SK-N-MC (cell line): Measurements from ENCODE around the gene GAREM2.

ENCODE experiments used
- EZH2 ChIP-seq: fragments of 200-600 bp; sonication (generic); IDR thresholded peaks from one replicate; pipeline ENCODE4 v1.6.1; 2017; ENCODE audit warnings: antibody characterized with exemption
- POLR2AphosphoS5 ChIP-seq: IDR thresholded peaks from 2 replicates; pipeline ENCODE4 v1.6.1; 2012; ENCODE audit warnings: mild to moderate bottlenecking, low read depth, low read length, borderline replicate concordance

GRCh38 chr2:26214759-26215158, 41.9 kb downstream of the GAREM2 start:
- no peak for TF ChIP-seq POLR2AphosphoS5
- no peak for TF ChIP-seq EZH2
